IMR-90 (cell line): ENCODE measurements around the gene LIMK2. TPM values are rescaled to one million over a fixed set of nuclear protein-coding genes. Genes with fewer than 3 reads are reported as not detected.

Experiments used
- ATAC-seq: fragments of 200-7000 bp; cut with Tn5 transposase; 2 replicates; pipeline ENCODE4 v1.9.1; 2020; ENCODE audit warnings: low read depth, mild to moderate bottlenecking, moderate library complexity
- BruUV-seq: library from RNA; stranded (reverse); fragments of 400-500 nt; replicated peaks from 2 replicates; lab custom pipeline; 2021; lab: Mats Ljungman, UMichigan
- CTCF ChIA-PET: fragments of 300-600 bp; formaldehyde crosslinking; extraction: SDS; loops from one replicate; lab custom pipeline; 2021; ENCODE audit warnings: antibody characterized with exemption; lab: Yijun Ruan, JAX
- POLR2A ChIA-PET: fragments of 300-600 bp; sonication (Branson Sonifier 250); formaldehyde crosslinking; loops from one replicate; lab custom pipeline; 2022; ENCODE audit warnings: antibody characterized with exemption; ENCODE audit not compliant: unreplicated experiment; lab: Charles Lee
- DNase-seq: peaks from one replicate; pipeline ENCODE4 v3.0.0; 2013
- H2AFZ ChIP-seq: replicated peaks from 2 replicates; pipeline ENCODE3; 2013; ENCODE audit warnings: low read length, mild to moderate bottlenecking; ENCODE audit not compliant: poor library complexity
- H2AK5ac ChIP-seq: 2 replicates; pipeline ENCODE4 v1.6.1; 2013; ENCODE audit warnings: low read depth, low read length, inconsistent platforms
- H2AK9ac ChIP-seq: replicated peaks from 2 replicates; pipeline ENCODE3; 2013; ENCODE audit warnings: mild to moderate bottlenecking, low read depth, low read length, moderate library complexity; ENCODE audit not compliant: poor library complexity
- H2BK120ac ChIP-seq: 2 replicates; pipeline ENCODE4 v1.6.1; 2013; ENCODE audit warnings: low read depth, low read length, inconsistent platforms
- H2BK15ac ChIP-seq: 3 replicates; pipeline ENCODE4 v1.6.1; 2013; ENCODE audit warnings: low read depth, low read length, inconsistent platforms
- H2BK20ac ChIP-seq: 2 replicates; pipeline ENCODE4 v1.6.1; 2013; ENCODE audit warnings: low read depth, mild to moderate bottlenecking, inconsistent platforms, low read length, moderate library complexity
- H2BK5ac ChIP-seq: 2 replicates; pipeline ENCODE4 v1.6.1; 2013; ENCODE audit warnings: mild to moderate bottlenecking, low read depth, low read length, inconsistent platforms; ENCODE audit not compliant: poor library complexity, severe bottlenecking
- H3K14ac ChIP-seq: replicated peaks from 2 replicates; pipeline ENCODE4 v1.6.1; 2013; ENCODE audit warnings: low read depth, low read length, inconsistent platforms
- H3K18ac ChIP-seq: 2 replicates; pipeline ENCODE4 v1.6.1; 2013; ENCODE audit warnings: low read depth, low read length, control low read depth
- H3K23ac ChIP-seq: 2 replicates; pipeline ENCODE4 v1.6.1; 2013; ENCODE audit warnings: low read depth, low read length, inconsistent platforms
- H3K27ac ChIP-seq: 2 replicates; pipeline ENCODE4 v1.5.1; 2013; ENCODE audit warnings: mild to moderate bottlenecking, control low read depth, low read length; ENCODE audit not compliant: insufficient read depth
- H3K27me3 ChIP-seq: 2 replicates; pipeline ENCODE4 v1.6.1; 2013; ENCODE audit warnings: low read length; ENCODE audit not compliant: control insufficient read depth, insufficient read depth
- H3K36me3 ChIP-seq: 2 replicates; pipeline ENCODE4 v1.6.1; 2013; ENCODE audit warnings: low read length, mixed read lengths; ENCODE audit not compliant: control insufficient read depth, insufficient read depth
- H3K4ac ChIP-seq: 2 replicates; pipeline ENCODE4 v1.6.1; 2013; ENCODE audit warnings: low read depth, low read length, inconsistent platforms
- H3K4me1 ChIP-seq: 2 replicates; pipeline ENCODE4 v1.6.1; 2013; ENCODE audit warnings: low read length, mixed read lengths; ENCODE audit not compliant: control insufficient read depth, insufficient read depth
- H3K4me2 ChIP-seq: 2 replicates; pipeline ENCODE4 v1.6.1; 2013; ENCODE audit warnings: low read depth, mild to moderate bottlenecking, control low read depth, low read length, moderate library complexity
- H3K4me3 ChIP-seq: 2 replicates; pipeline ENCODE4 v1.5.1; 2013; ENCODE audit warnings: low read depth, mild to moderate bottlenecking, control low read depth, low read length, moderate library complexity; ENCODE audit not compliant: insufficient read depth
- H3K56ac ChIP-seq: 2 replicates; pipeline ENCODE4 v1.6.1; 2013; ENCODE audit warnings: low read length, inconsistent platforms; ENCODE audit not compliant: insufficient read depth; ENCODE audit errors: extremely low read depth
- H3K79me1 ChIP-seq, 2 experiments: 2 replicates each; pipeline ENCODE4 v1.6.1; 2013; ENCODE audit warnings: low read length in 2 of 2, inconsistent platforms in 1 of 2, low read depth in 1 of 2
- H3K9ac ChIP-seq: 2 replicates; pipeline ENCODE4 v1.6.1; 2013; ENCODE audit warnings: low read depth, low read length, control low read depth
- H3K9me1 ChIP-seq: 2 replicates; pipeline ENCODE4 v1.6.1; 2013; ENCODE audit warnings: low read length, inconsistent platforms; ENCODE audit not compliant: insufficient read depth
- H3K9me3 ChIP-seq: 2 replicates; pipeline ENCODE4 v1.6.1; 2013; ENCODE audit warnings: low read length; ENCODE audit not compliant: control insufficient read depth, insufficient read depth
- H4K20me1 ChIP-seq: 2 replicates; pipeline ENCODE4 v1.6.1; 2013; ENCODE audit warnings: low read length, inconsistent platforms; ENCODE audit not compliant: insufficient read depth
- H4K5ac ChIP-seq: 2 replicates; pipeline ENCODE4 v1.6.1; 2013; ENCODE audit warnings: mild to moderate bottlenecking, low read depth, low read length, control low read depth
- H4K8ac ChIP-seq, 2 experiments: 2 replicates each; pipeline ENCODE4 v1.6.1; 2013; ENCODE audit warnings: low read depth in 2 of 2, low read length in 2 of 2, control low read depth in 1 of 2, inconsistent platforms in 1 of 2
- H4K91ac ChIP-seq: 2 replicates; pipeline ENCODE4 v1.6.1; 2013; ENCODE audit warnings: low read depth, low read length, inconsistent platforms; ENCODE audit not compliant: insufficient read depth
- BHLHE40 ChIP-seq: fragments of 150-350 bp; IDR thresholded peaks from 2 replicates; pipeline ENCODE4 v1.6.1; 2016; ENCODE audit warnings: mild to moderate bottlenecking, low read depth, low read length
- CHD1 ChIP-seq: IDR thresholded peaks from 2 replicates; pipeline ENCODE4 v1.6.1; 2012; ENCODE audit warnings: low read depth, low read length, improper control_type of control experiment
- CTCF ChIP-seq: conservative IDR thresholded peaks from 2 replicates; pipeline ENCODE4 v1.5.1; 2012; ENCODE audit warnings: mild to moderate bottlenecking, low read depth, low read length, improper control_type of control experiment
- ELK1 ChIP-seq: fragments of 150-350 bp; IDR thresholded peaks from 2 replicates; pipeline ENCODE4 v1.6.1; 2016; ENCODE audit warnings: low read depth, mild to moderate bottlenecking, low read length, moderate library complexity, borderline replicate concordance
- FOS ChIP-seq: fragments of 150-350 bp; IDR thresholded peaks from 2 replicates; pipeline ENCODE4 v1.6.1; 2016; ENCODE audit warnings: low read depth, low read length
- MAFK ChIP-seq: IDR thresholded peaks from 2 replicates; pipeline ENCODE4 v1.6.1; 2012; ENCODE audit warnings: low read depth, low read length, improper control_type of control experiment
- MAZ ChIP-seq: IDR thresholded peaks from 2 replicates; pipeline ENCODE4 v1.6.1; 2012; ENCODE audit warnings: low read depth, mild to moderate bottlenecking, low read length, improper control_type of control experiment, moderate library complexity, borderline replicate concordance
- MXI1 ChIP-seq: IDR thresholded peaks from 2 replicates; pipeline ENCODE4 v1.6.1; 2012; ENCODE audit warnings: low read depth, mild to moderate bottlenecking, low read length, moderate library complexity, borderline replicate concordance
- NFE2L2 ChIP-seq: fragments of 150-350 bp; IDR thresholded peaks from 2 replicates; pipeline ENCODE4 v1.6.1; 2016; ENCODE audit warnings: low read depth, mild to moderate bottlenecking, low read length
- RAD21 ChIP-seq: IDR thresholded peaks from 2 replicates; pipeline ENCODE4 v1.6.1; 2012; ENCODE audit warnings: low read length, improper control_type of control experiment
- SMC3 ChIP-seq: fragments of 150-350 bp; IDR thresholded peaks from 2 replicates; pipeline ENCODE4 v1.6.1; 2016; ENCODE audit warnings: low read depth, mild to moderate bottlenecking, antibody characterized with exemption, low read length, moderate library complexity
- USF2 ChIP-seq: fragments of 150-350 bp; IDR thresholded peaks from 2 replicates; pipeline ENCODE4 v1.6.1; 2017; ENCODE audit warnings: mild to moderate bottlenecking, antibody characterized with exemption, low read length, low read depth
- WGBS, 2 experiments: methylation state at CpG; one replicate each; pipeline versions ENCODE4 v1.1.5 to v1.1.7; 2013; ENCODE audit warnings: missing lambda C conversion rate in 2 of 2; ENCODE audit not compliant: insufficient read length in 1 of 2; ENCODE audit errors: extremely low coverage in 2 of 2; 5-methylcytosine and 5-hydroxymethylcytosine counted together
- dilution Hi-C: fragments of 300-500 bp; cut with HindIII; formaldehyde crosslinking; loops from one replicate; pipeline ENCODE4 v1.14.3; 2018; ENCODE audit warnings: low sequenced_read_pairs; ENCODE audit not compliant: unreplicated experiment
- in situ Hi-C: fragments of 300-500 bp; cut with MboI; formaldehyde crosslinking; loops from 3 replicates; pipeline ENCODE4 v1.14.3; 2019; ENCODE audit warnings: low sequenced_read_pairs, inconsistent platforms, mixed read lengths
- intact Hi-C: fragments of 100-400 bp; cut with micrococcal nuclease; formaldehyde crosslinking; loops from 2 replicates; pipeline ENCODE4 v1.10.0; 2022
- polyA plus RNA-seq, 3 experiments: library from polyadenylated mRNA; depleted of rRNA; stranded (reverse); fragments of >200 nt; gene quantifications; 2 replicates each; pipeline ENCODE4 v1.2.3, GENCODE V29; 2012; ENCODE audit warnings: low replicate concordance in 1 of 3
- total RNA-seq: library from RNA; depleted of rRNA; stranded (reverse); fragments of >200 nt; gene quantifications from 2 replicates; pipeline ENCODE4 v1.2.3, GENCODE V29; 2012

The LIMK2 gene
- total and polyA plus RNA-seq, 2 of the 4 experiments (the other 2 are of a cell fraction) = 14.5 to 31.9 TPM

GRCh38 chr22:31206896-31207687, 5.0 kb upstream of the LIMK2 start:
- no peaks in the 10 kb centered on the region for H3K27me3 ChIP-seq
- H3K14ac ChIP-seq = no peak overlapping the region
- no peak overlapping the region for H3K4ac ChIP-seq
- no peaks in the 10 kb centered on the region for H4K20me1 ChIP-seq
- no peak overlapping the region for H4K91ac ChIP-seq
- no peak overlapping the region for H4K8ac ChIP-seq
- ChIA-PET POLR2A (no interaction called here), CTCF (no interaction called here)
- BruUV-seq = no TSS peak
- no peak overlapping the region for H2AK9ac ChIP-seq
- intact Hi-C loops (no loop called here), in situ Hi-C loops (no loop called here), dilution Hi-C loops (no loop called here)
- H3K9me1 ChIP-seq = peaks cover 4% of the 10 kb centered on the region; the same call in 1 of the 2 replicates
- no peak overlapping the region for H3K9ac ChIP-seq
- H3K27ac ChIP-seq = no peak overlapping the region
- ATAC-seq = no peak
- H3K56ac ChIP-seq = no peak overlapping the region
- no peak overlapping the region for H2BK20ac ChIP-seq
- 92% methylated on average over 4 of the region's 8 CpGs; no CpG with 5 or more reads in 1 of the 2 experiments for WGBS, 2 experiments
- H3K18ac ChIP-seq = no peak overlapping the region
- no peak overlapping the region for H2BK120ac ChIP-seq
- H2AK5ac ChIP-seq = no peak overlapping the region
- H3K9me3 ChIP-seq = no peaks in the 10 kb centered on the region
- DNase-seq = no peak
- no peak overlapping the region for H2AFZ ChIP-seq
- no peak overlapping the region for H3K4me2 ChIP-seq
- peaks cover 0 to 6% of the 10 kb centered on the region in 2 experiments; a peak in 2 of 4 replicates for H3K79me1 ChIP-seq
- no peak overlapping the region for H4K5ac ChIP-seq
- TF ChIP-seq MAFK (no peak), RAD21 (no peak), ELK1 (no peak), BHLHE40 (no peak), FOS (no peak), MXI1 (no peak), MAZ (no peak), NFE2L2 (no peak), CHD1 (no peak), CTCF (no peak), USF2 (no peak), SMC3 (no peak)
- no peak overlapping the region for H2BK15ac ChIP-seq
- H3K4me3 ChIP-seq = no peak overlapping the region
- no peak overlapping the region for H3K23ac ChIP-seq
- no peak overlapping the region for H2BK5ac ChIP-seq
- peaks cover 16% of the 10 kb centered on the region for H3K36me3 ChIP-seq
- H3K4me1 ChIP-seq = no peaks in the 10 kb centered on the region
